Gastroesophageal sphincter (tissue), 4 donors: ENCODE measurements around the gene GBA2. TPM values are rescaled to one million over a fixed set of nuclear protein-coding genes. Genes with fewer than 3 reads are reported as not detected.

Experiments used
- ATAC-seq: fragments of 150-250 bp; one replicate; pipeline ENCODE4 v1.9.1; 2016; ENCODE audit warnings: mild to moderate bottlenecking, moderate library complexity
- H3K27ac ChIP-seq, 4 donors: fragments of 200-600 bp; sonication (generic) in 3 of 4; 1 replicate in 3 of 4; 2 replicates in 1 of 4; pipeline ENCODE4 v1.5.1; 2016 to 2019
- H3K27me3 ChIP-seq: fragments of 200-600 bp; sonication (generic); one replicate; pipeline ENCODE4 v1.5.1; 2019
- H3K36me3 ChIP-seq, 2 donors: fragments of 200-600 bp; sonication (generic); one replicate each; pipeline ENCODE4 v1.5.1; 2019; ENCODE audit warnings: control low read depth in 1 of 2
- H3K4me1 ChIP-seq, 3 donors: fragments of 200-600 bp; sonication (generic); 1 replicate in 2 of 3; 2 replicates in 1 of 3; pipeline ENCODE4 v1.5.1; 2016 to 2019; ENCODE audit warnings: control low read depth in 2 of 3
- H3K4me3 ChIP-seq, 2 donors: fragments of 200-600 bp; sonication (generic); one replicate each; pipeline ENCODE4 v1.5.1; 2019; ENCODE audit warnings: mild to moderate bottlenecking in 1 of 2, moderate library complexity in 1 of 2
- H3K9me3 ChIP-seq, 3 donors: fragments of 200-600 bp; sonication (generic); one replicate each; pipeline ENCODE4 v1.5.1; 2017 to 2019; ENCODE audit warnings: control low read depth in 2 of 3
- EP300 ChIP-seq: sonication (generic); formaldehyde crosslinking; IDR thresholded peaks from one replicate; pipeline ENCODE4 v1.6.1; 2017; ENCODE audit warnings: antibody characterized with exemption, mild to moderate bottlenecking
- POLR2A ChIP-seq, 2 donors: fragments of 450-650 bp; IDR thresholded peaks; one replicate each; pipeline ENCODE4 v1.6.1; 2017; ENCODE audit warnings: antibody characterized with exemption in 2 of 2, mild to moderate bottlenecking in 2 of 2, moderate library complexity in 1 of 2
- POLR2AphosphoS5 ChIP-seq: sonication (generic); formaldehyde crosslinking; IDR thresholded peaks from one replicate; pipeline ENCODE4 v1.6.1; 2017; ENCODE audit warnings: antibody characterized with exemption
- WGBS, 2 donors: methylation state at CpG; one replicate each; pipeline ENCODE4 v1.1.5; 2018; ENCODE audit warnings: low coverage in 1 of 2; 5-methylcytosine and 5-hydroxymethylcytosine counted together
- total RNA-seq, 4 donors: library from RNA; depleted of rRNA; stranded (reverse); fragments of >200 nt; gene quantifications; one replicate each; pipeline ENCODE4 v1.1.0, GENCODE V29; 2016
- TF ChIP-seq, protein P1 (sequence below), 4 experiments: fragments of 200-600 bp in 2 of 4; fragments of 450-650 bp in 2 of 4; sonication (generic) in 1 of 4; IDR thresholded peaks; one replicate each; pipeline ENCODE4 v1.5.1; 2017 to 2019; ENCODE audit warnings: antibody characterized with exemption in 4 of 4, mild to moderate bottlenecking in 2 of 4, moderate library complexity in 2 of 4

GBA2 gene
- total RNA-seq, 4 donors from 2014 or later = 35.3 to 81.1 (median 54.3) TPM

DNA sequence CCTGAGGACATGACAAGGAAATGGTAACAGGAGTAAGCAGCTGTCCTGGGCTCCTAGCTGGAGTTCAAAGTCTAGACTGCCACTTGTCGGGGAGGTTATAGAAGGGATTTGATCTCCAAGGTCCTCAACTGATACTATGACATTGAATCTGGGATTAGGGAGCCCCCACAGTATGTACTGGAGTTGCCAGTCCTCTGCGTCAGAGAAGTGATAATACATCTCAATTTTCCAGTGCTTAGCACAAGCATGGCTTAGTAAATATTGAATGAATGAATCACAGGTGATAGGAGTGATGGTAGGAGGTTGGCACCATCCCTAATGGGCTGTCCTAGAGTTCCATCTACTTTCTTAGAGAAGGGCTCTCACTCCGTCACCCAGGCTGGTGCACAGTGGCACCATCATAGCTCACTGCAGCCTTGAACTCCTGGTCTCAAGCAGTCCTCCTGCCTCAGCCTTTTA, 53.1 kb downstream of the GBA2 start:
- Histone ChIP-seq H3K36me3 (peaks cover 0 to 52% of the 10 kb centered on the region in 2 donors), H3K27me3 (no peaks in the 10 kb centered on the region), H3K27ac (peak overlapping the region; percentile 96 to 99 (median 98)), H3K4me3 (no peak overlapping the region), H3K9me3 (no peaks in the 10 kb centered on the region), H3K4me1 (peaks cover 4 to 75% (median 25%) of the 10 kb centered on the region in 3 donors)
- TF ChIP-seq EP300 = no peak
- no peak for TF ChIP-seq POLR2A (IDR thresholded peaks at IDR 0.05)
- peak; percentile 28 for TF ChIP-seq POLR2AphosphoS5
- TF ChIP-seq, protein P1, sequence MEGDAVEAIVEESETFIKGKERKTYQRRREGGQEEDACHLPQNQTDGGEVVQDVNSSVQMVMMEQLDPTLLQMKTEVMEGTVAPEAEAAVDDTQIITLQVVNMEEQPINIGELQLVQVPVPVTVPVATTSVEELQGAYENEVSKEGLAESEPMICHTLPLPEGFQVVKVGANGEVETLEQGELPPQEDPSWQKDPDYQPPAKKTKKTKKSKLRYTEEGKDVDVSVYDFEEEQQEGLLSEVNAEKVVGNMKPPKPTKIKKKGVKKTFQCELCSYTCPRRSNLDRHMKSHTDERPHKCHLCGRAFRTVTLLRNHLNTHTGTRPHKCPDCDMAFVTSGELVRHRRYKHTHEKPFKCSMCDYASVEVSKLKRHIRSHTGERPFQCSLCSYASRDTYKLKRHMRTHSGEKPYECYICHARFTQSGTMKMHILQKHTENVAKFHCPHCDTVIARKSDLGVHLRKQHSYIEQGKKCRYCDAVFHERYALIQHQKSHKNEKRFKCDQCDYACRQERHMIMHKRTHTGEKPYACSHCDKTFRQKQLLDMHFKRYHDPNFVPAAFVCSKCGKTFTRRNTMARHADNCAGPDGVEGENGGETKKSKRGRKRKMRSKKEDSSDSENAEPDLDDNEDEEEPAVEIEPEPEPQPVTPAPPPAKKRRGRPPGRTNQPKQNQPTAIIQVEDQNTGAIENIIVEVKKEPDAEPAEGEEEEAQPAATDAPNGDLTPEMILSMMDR (IDR thresholded peaks at IDR 0.05) = no peak
- 42 to 92% methylated on average over 2 to 3 of the region's 3 CpGs for WGBS, 2 donors
- ATAC-seq = no peak

DNA sequence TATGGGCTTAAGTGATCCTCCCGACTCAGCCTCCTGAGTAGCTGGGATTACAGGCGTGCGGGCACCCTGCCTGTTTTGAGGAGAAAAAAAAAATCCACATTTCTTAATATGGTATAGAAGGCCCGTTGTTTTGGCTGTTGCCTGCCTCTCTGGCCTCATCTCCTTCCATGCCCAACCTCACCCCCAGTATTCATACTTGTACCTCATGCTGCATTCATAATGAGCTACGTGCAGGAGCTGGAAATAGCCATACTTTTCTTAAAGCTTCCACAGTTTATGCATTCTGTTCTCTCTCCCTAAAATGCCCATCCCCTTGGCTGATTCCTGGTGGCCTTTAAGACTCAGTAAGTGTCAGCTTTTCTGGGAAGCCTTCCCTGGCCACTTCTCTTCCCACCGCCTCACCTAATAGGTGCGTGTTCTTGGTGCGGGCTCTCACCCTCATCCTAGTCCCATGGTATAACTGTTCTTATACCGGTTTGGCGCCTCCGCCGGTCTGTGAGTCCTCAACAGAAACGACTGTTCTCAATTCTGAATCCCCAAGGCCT, 57.2 kb downstream of the GBA2 start:
- peaks cover 4 to 63% (median 15%) of the 10 kb centered on the region in 3 donors for H3K4me1 ChIP-seq
- peaks cover 0 to 29% of the 10 kb centered on the region in 2 donors for H3K36me3 ChIP-seq
- WGBS, 2 donors = 27 to 32% methylated on average over 11 to 13 of the region's 13 CpGs
- peak overlapping the region; percentile 79 to 81 for H3K4me3 ChIP-seq
- no peaks in the 10 kb centered on the region for H3K27me3 ChIP-seq
- H3K9me3 ChIP-seq = no peaks in the 10 kb centered on the region
- TF ChIP-seq EP300 (peak; percentile 66), POLR2AphosphoS5 (peak; percentile 96), POLR2A (IDR thresholded peaks at IDR 0.05) (peak in 1 of 2 donors; percentile 36)
- TF ChIP-seq, protein P1 (IDR thresholded peaks at IDR 0.05) = no peak
- H3K27ac ChIP-seq = peak overlapping the region; percentile 96 to 99 (median 98)
- ATAC-seq = peak; percentile 56

DNA sequence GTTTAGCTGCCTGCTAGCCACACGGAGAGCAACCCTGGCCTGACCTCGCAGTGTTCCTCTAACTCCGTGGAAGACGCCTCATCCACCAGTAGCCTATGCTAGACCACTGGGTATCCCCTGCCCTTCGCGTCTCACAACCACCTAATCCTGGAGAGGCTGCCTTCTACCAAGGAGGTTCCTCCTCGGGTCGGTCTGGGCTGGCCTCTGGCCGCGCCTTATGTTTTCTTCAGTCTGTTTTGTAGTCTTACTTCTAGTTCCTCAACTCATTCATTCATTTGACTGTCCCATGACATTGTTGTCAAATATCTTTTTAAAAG, 57.7 kb downstream of the GBA2 start:
- peak overlapping the region; percentile 96 to 99 (median 98) for H3K27ac ChIP-seq
- TF ChIP-seq POLR2A (IDR thresholded peaks at IDR 0.05) = no peak
- TF ChIP-seq, protein P1 (IDR thresholded peaks at IDR 0.05) = no peak
- no peak for TF ChIP-seq EP300
- TF ChIP-seq POLR2AphosphoS5 = no peak
- peak overlapping the region; percentile 79 to 81 for H3K4me3 ChIP-seq
- 4 to 8% methylated on average over 7 to 10 of the region's 10 CpGs for WGBS, 2 donors
- ATAC-seq = no peak
- H3K9me3 ChIP-seq = no peaks in the 10 kb centered on the region
- H3K36me3 ChIP-seq = peaks cover 0 to 28% of the 10 kb centered on the region in 2 donors
- no peaks in the 10 kb centered on the region for H3K27me3 ChIP-seq
- H3K4me1 ChIP-seq = peaks cover 2 to 58% (median 10%) of the 10 kb centered on the region in 3 donors

DNA sequence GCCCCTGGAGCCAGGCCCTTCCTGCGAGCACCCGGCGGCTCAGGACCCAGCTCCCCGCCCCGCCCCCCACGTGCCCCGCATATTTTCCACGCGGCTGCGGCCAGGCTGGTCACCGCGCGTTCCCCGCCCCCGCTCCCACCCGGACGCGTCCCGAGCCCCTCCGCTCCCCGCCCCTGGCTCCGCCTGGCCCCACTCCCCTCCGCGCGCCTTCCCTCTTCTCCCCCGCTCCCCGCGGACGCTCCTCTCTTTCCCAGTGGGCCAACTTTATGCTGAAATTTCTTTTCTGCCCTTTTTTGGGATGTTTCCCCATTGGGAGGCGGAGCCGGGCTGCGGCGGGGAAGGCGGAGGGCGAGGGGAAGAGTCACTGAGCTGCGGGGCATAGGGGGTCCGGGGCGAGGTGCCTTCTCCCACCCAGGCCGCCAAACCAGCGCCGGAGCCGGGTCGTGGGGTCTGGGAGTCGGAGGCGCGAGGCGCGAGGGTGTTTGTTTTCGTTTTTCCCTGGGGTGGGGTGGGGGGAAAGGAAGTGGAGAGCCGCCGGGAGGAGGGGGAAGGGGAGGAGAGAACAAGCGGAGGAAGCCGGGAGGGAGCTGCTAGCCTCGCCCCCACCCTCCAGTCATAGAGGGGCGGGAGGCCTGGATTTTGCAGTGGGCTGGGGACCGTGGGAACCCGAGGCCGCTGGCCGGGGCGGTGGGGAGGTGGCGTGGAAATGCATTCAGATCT, 58.3 kb downstream of the GBA2 start:
- H3K36me3 ChIP-seq = peaks cover 0 to 28% of the 10 kb centered on the region in 2 donors
- peaks cover 0 to 54% (median 6%) of the 10 kb centered on the region in 3 donors for H3K4me1 ChIP-seq
- WGBS, 2 donors = 5% methylated on average over 8 of the region's 61 CpGs; no CpG with 5 or more reads in 1 of the 2 donors
- peak; percentile 66 for ATAC-seq
- H3K9me3 ChIP-seq = no peaks in the 10 kb centered on the region
- peak overlapping the region; percentile 96 to 99 (median 98) for H3K27ac ChIP-seq
- TF ChIP-seq POLR2A (IDR thresholded peaks at IDR 0.05) = peak; percentile 79
- TF ChIP-seq POLR2AphosphoS5 = peak; percentile 82
- no peak for TF ChIP-seq EP300
- H3K4me3 ChIP-seq = peak overlapping the region; percentile 79 to 81
- no peaks in the 10 kb centered on the region for H3K27me3 ChIP-seq

DNA sequence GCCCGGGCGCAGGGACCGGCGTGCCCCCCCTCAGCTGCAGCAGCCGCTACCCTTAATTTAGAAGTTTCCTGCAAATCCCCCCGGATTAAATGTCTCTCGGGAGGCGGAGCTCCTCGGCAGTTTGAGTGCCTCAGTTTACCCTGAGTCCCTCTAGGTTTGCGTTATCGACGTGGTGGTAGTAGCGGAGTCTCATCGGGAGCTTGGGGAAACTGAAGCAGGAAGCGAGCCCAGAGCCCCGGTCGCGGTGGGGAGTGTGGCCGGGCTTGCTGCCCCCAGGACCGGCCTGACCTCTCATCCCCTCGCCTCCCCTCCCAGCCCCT, 58.8 kb downstream of the GBA2 start:
- peak overlapping the region; percentile 96 to 99 (median 98) for H3K27ac ChIP-seq
- H3K36me3 ChIP-seq = peaks cover 0 to 33% of the 10 kb centered on the region in 2 donors
- H3K27me3 ChIP-seq = no peaks in the 10 kb centered on the region
- H3K4me1 ChIP-seq = peaks cover 0 to 54% (median 2%) of the 10 kb centered on the region in 3 donors
- WGBS, 2 donors = 0% methylated on average over 4 of the region's 21 CpGs; no CpG with 5 or more reads in 1 of the 2 donors
- no peaks in the 10 kb centered on the region for H3K9me3 ChIP-seq
- ATAC-seq = no peak
- TF ChIP-seq, protein P1 (IDR thresholded peaks at IDR 0.05) = no peak
- TF ChIP-seq EP300 (no peak), POLR2A (IDR thresholded peaks at IDR 0.05) (no peak), POLR2AphosphoS5 (no peak)
- peak overlapping the region; percentile 79 to 81 for H3K4me3 ChIP-seq
